Measurements from ENCODE around the gene NEUROD2.

- TF ChIP-seq MAZ (IDR thresholded peaks at IDR 0.05; ENCODE audit: borderline replicate concordance, low read depth, low read length) (no peak), CTCF (IDR thresholded peaks at IDR 0.05) (no peak), USF2 (IDR thresholded peaks at IDR 0.05) (no peak), POLR2A (IDR thresholded peaks at IDR 0.05; ENCODE audit: low read length) (no peak), JUN (IDR thresholded peaks at IDR 0.05) (no peak), RARB (CRISPR knock-in tag; IDR thresholded peaks at IDR 0.05) (no peak), BHLHE40 (IDR thresholded peaks at IDR 0.05; ENCODE audit: low read depth, low read length) (no peak), RFX5 (IDR thresholded peaks at IDR 0.05) (no peak), ELK1 (IDR thresholded peaks at IDR 0.05; ENCODE audit: low read depth, low read length) (no peak), CEBPB (IDR thresholded peaks at IDR 0.05) (no peak), REST (IDR thresholded peaks at IDR 0.05) (no peak)
Measured at GRCh38 chr17:39612935-39613464, 5.3 kb upstream of the NEUROD2 start.
